Osteoblast (primary cell): ENCODE data around the gene GSC2. TPM values are rescaled to one million over a fixed set of nuclear protein-coding genes. Genes with fewer than 3 reads are reported as not detected.
A peak's percentile ranks its signal among the peaks of the same experiment; 100 is the strongest.
"Not testable (repeated sequence)": the region's sequence is repeated elsewhere in the genome, so short reads cannot be mapped to it uniquely, and the experiment has no call there.

Source experiments
- DNase-seq: peaks from one replicate; pipeline ENCODE4 v3.0.0; 2011; ENCODE audit warnings: low spot score, mixed read lengths; ENCODE audit not compliant: insufficient read length; ENCODE audit errors: missing footprints
- H2AFZ ChIP-seq: 2 replicates; pipeline ENCODE4 v1.6.0; 2011; ENCODE audit warnings: mild to moderate bottlenecking, low read length
- H3K27ac ChIP-seq: 2 replicates; pipeline ENCODE4 v1.5.1; 2011; ENCODE audit warnings: mild to moderate bottlenecking, low read depth, low read length, moderate library complexity
- H3K27me3 ChIP-seq: 2 replicates; pipeline ENCODE4 v1.6.0; 2012; ENCODE audit warnings: mild to moderate bottlenecking, control low read depth, inconsistent platforms, low read length, moderate library complexity; ENCODE audit not compliant: insufficient read depth
- H3K36me3 ChIP-seq: 2 replicates; pipeline ENCODE4 v1.5.1; 2011; ENCODE audit warnings: mild to moderate bottlenecking, low read length, control low read depth, moderate library complexity; ENCODE audit not compliant: insufficient read depth
- H3K4me1 ChIP-seq: 2 replicates; pipeline ENCODE4 v1.5.1; 2011; ENCODE audit warnings: mild to moderate bottlenecking, low read length, control low read depth, moderate library complexity; ENCODE audit not compliant: insufficient read depth
- H3K4me2 ChIP-seq: 2 replicates; pipeline ENCODE4 v1.6.0; 2011; ENCODE audit warnings: mild to moderate bottlenecking, low read length; ENCODE audit not compliant: insufficient read depth
- H3K4me3 ChIP-seq: fragments of 200-600 bp; sonication (generic); 3 replicates; pipeline ENCODE4 v1.5.1; 2012; ENCODE audit warnings: mild to moderate bottlenecking, low read length, inconsistent platforms; ENCODE audit not compliant: insufficient read depth
- H3K79me2 ChIP-seq: 2 replicates; pipeline ENCODE4 v1.6.0; 2012; ENCODE audit warnings: mild to moderate bottlenecking, low read length, control low read depth, inconsistent platforms; ENCODE audit not compliant: insufficient read depth
- H3K9me3 ChIP-seq: 2 replicates; pipeline ENCODE4 v1.5.1; 2011; ENCODE audit warnings: low read depth, low read length, control low read depth
- H4K20me1 ChIP-seq: 2 replicates; pipeline ENCODE4 v1.6.0; 2012; ENCODE audit warnings: mild to moderate bottlenecking, low read length, control low read depth; ENCODE audit not compliant: insufficient read depth
- CTCF ChIP-seq: IDR thresholded peaks from 2 replicates; pipeline ENCODE4 v1.5.1; 2011; ENCODE audit warnings: mild to moderate bottlenecking, low read depth, low read length, moderate library complexity; ENCODE audit errors: extremely low read depth
- total RNA-seq: library from RNA; depleted of rRNA; stranded (reverse); fragments of >200 nt; gene quantifications from 2 replicates; pipeline ENCODE4 v1.2.3, GENCODE V29; 2012

GSC2 gene
- total RNA-seq, 1 donor: not detected

GRCh38 chr22:19156109-19156508 lies 6.0 kb upstream of the GSC2 start:
- H3K79me2 ChIP-seq, H3K36me3 ChIP-seq, H2AFZ ChIP-seq, DNase-seq, H3K9me3 ChIP-seq, H3K4me3 ChIP-seq, H3K4me2 ChIP-seq, H3K4me1 ChIP-seq, H4K20me1 ChIP-seq, H3K27ac ChIP-seq: not testable (repeated sequence)
- peaks cover 18% of the 10 kb centered on the region for H3K27me3 ChIP-seq

GRCh38 chr22:19152942-19153883 lies 3.1 kb upstream of the GSC2 start:
- no peak overlapping the region for H3K4me2 ChIP-seq
- TF ChIP-seq CTCF: no peak
- H4K20me1 ChIP-seq: no peaks in the 10 kb centered on the region
- H3K79me2 ChIP-seq: no peaks in the 10 kb centered on the region
- no peaks in the 10 kb centered on the region for H3K9me3 ChIP-seq
- peaks cover 39% of the 10 kb centered on the region for H3K27me3 ChIP-seq
- no peak overlapping the region for H3K27ac ChIP-seq
- no peaks in the 10 kb centered on the region for H3K36me3 ChIP-seq
- H3K4me1 ChIP-seq: no peaks in the 10 kb centered on the region
- DNase-seq: peak; percentile 73
- no peak overlapping the region for H3K4me3 ChIP-seq
- no peak overlapping the region for H2AFZ ChIP-seq

- Histone ChIP-seq H3K4me3 (no peak overlapping the region), H3K9me3 (no peaks in the 10 kb centered on the region), H3K27ac (no peak overlapping the region), H2AFZ (no peak overlapping the region), H3K79me2 (no peaks in the 10 kb centered on the region), H3K36me3 (no peaks in the 10 kb centered on the region), H4K20me1 (no peaks in the 10 kb centered on the region), H3K4me1 (no peaks in the 10 kb centered on the region), H3K27me3 (peaks cover 56% of the 10 kb centered on the region), H3K4me2 (no peak overlapping the region)
- TF ChIP-seq CTCF: no peak
- DNase-seq: peak; percentile 84
These were observed 1.5 kb upstream of the GSC2 start for GRCh38 chr22:19151329-19152191.

DNA sequence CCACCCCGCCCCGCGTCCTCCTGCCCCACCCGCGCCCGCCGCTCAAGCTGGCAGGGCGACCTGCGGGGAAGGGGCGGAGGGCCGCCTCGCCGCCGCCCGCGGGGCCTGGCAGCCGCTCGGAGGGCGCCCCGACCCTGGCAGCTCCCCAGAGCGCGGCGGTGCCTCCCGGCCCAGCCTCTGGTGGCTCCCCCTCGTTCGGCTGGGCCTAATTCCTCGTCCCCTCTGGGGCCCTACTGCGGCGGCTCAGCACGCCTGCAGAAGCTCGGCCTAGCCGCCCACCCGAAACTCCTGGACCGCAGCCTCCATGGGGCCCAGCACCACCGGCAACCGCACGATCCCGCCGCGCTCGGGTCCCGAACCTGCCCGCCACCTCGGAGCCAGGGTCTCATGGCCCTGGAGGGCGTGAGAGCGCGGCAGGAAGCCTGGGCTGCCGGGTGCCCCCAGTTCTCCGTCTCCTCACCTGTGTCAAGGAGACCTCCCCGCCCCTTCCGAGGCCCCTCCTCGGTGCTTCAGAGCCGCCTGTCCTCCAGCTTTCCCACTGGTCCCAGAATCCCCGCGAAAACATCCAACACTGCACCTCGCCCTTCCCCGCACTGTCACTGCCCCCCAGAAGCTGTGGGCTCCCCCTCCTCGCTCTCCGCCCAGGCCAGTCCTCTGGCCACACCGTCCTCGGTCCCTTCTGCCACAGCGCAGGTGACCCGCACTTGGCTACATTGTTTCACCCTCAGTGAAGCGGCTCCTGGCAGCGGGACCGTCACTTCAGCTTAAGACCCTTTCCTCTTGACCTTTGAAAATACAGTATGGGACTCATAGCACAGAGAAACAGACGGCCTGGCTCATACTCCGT lies 613 bp upstream of the GSC2 start:
- no peaks in the 10 kb centered on the region for H3K9me3 ChIP-seq
- no peak overlapping the region for H3K27ac ChIP-seq
- H3K4me2 ChIP-seq: no peak overlapping the region
- peak; percentile 65 for DNase-seq
- no peaks in the 10 kb centered on the region for H3K79me2 ChIP-seq
- H3K4me3 ChIP-seq: no peak overlapping the region
- peaks cover 56% of the 10 kb centered on the region for H3K27me3 ChIP-seq
- no peak for TF ChIP-seq CTCF
- no peak overlapping the region for H2AFZ ChIP-seq
- no peaks in the 10 kb centered on the region for H3K4me1 ChIP-seq
- H4K20me1 ChIP-seq: no peaks in the 10 kb centered on the region
- no peaks in the 10 kb centered on the region for H3K36me3 ChIP-seq
